Prostate gland (tissue), 2 donors: Measurements from ENCODE around the gene TFCP2.

ENCODE experiments used
- CTCF ChIP-seq, 4 experiments: fragments of 200-600 bp in 2 of 4; fragments of 450-650 bp in 2 of 4; sonication (generic) in 2 of 4; IDR thresholded peaks; 1 replicate in 3 of 4; 2 replicates in 1 of 4; pipeline ENCODE4 v1.5.1; 2016 to 2019; ENCODE audit warnings: antibody characterized with exemption in 4 of 4, mild to moderate bottlenecking in 2 of 4, moderate library complexity in 2 of 4
- POLR2A ChIP-seq: fragments of 450-650 bp; IDR thresholded peaks from one replicate; pipeline ENCODE4 v1.6.1; 2016; ENCODE audit warnings: antibody characterized with exemption, mild to moderate bottlenecking
- POLR2AphosphoS5 ChIP-seq: sonication (generic); formaldehyde crosslinking; IDR thresholded peaks from one replicate; pipeline ENCODE4 v1.6.1; 2017; ENCODE audit warnings: antibody characterized with exemption

GRCh38 chr12:51218607-51219161, 45.7 kb upstream of the TFCP2 start:
- no peak for TF ChIP-seq CTCF (IDR thresholded peaks at IDR 0.05)
- TF ChIP-seq POLR2A, result no peak
- TF ChIP-seq POLR2AphosphoS5, result no peak
